Urinary bladder (tissue), 4 donors: ENCODE results near the gene MYO5B. TPM values are rescaled to one million over a fixed set of nuclear protein-coding genes. Genes with fewer than 3 reads are reported as not detected.

Experiments
- DNase-seq: peaks from one replicate; pipeline ENCODE4 v3.0.0-alpha.2; 2015; ENCODE audit errors: extremely low spot score
- H3K27ac ChIP-seq: one replicate; pipeline ENCODE4 v1.5.1; 2013; ENCODE audit warnings: low read depth, mild to moderate bottlenecking, moderate library complexity
- H3K36me3 ChIP-seq: one replicate; pipeline ENCODE4 v1.6.1; 2013; ENCODE audit warnings: mild to moderate bottlenecking, moderate library complexity; ENCODE audit not compliant: insufficient read depth
- H3K4me1 ChIP-seq: one replicate; pipeline ENCODE4 v1.6.1; 2013; ENCODE audit warnings: mild to moderate bottlenecking, moderate library complexity; ENCODE audit not compliant: insufficient read depth
- H3K4me3 ChIP-seq: one replicate; pipeline ENCODE4 v1.5.1; 2013; ENCODE audit warnings: low read depth, low read length
- WGBS: extraction: QIAGEN DNeasy Blood & Tissue Kit; methylation state at CpG from one replicate; pipeline ENCODE4 v1.1.7; 2013; 5-methylcytosine and 5-hydroxymethylcytosine counted together
- polyA plus RNA-seq: library from polyadenylated mRNA; stranded (reverse); fragments of 200-250 nt; gene quantifications from one replicate; pipeline ENCODE4 v1.2.3, GENCODE V29; 2013
- total RNA-seq: library from RNA; depleted of rRNA; stranded (reverse); fragments of >200 nt; gene quantifications from one replicate; pipeline ENCODE4 v1.2.3, GENCODE V29; 2014
- donor health status: healthy with polysubstance abuse.
- donor health status: healthy.

Gene MYO5B
- total and polyA plus RNA-seq, 2 donors = 2.7 to 8.8 TPM

- WGBS = 66% methylated on average over 3 of the region's 3 CpGs
- H3K4me1 ChIP-seq = no peaks in the 10 kb centered on the region
- DNase-seq = no peak
Measured at GRCh38 chr18:50126471-50126870, 68.5 kb downstream of the MYO5B start.

GRCh38 chr18:50125456-50125855 lies 69.5 kb downstream of the MYO5B start:
- 86% methylated on average over 1 of the region's 1 CpG for WGBS
- DNase-seq = no peak
- Histone ChIP-seq H3K27ac (no peak overlapping the region), H3K36me3 (no peaks in the 10 kb centered on the region), H3K4me1 (no peaks in the 10 kb centered on the region), H3K4me3 (no peak overlapping the region)

More at GRCh38 chr18:50126471-50126870, 68.5 kb downstream of the MYO5B start:
- H3K27ac ChIP-seq = no peak overlapping the region
- no peaks in the 10 kb centered on the region for H3K36me3 ChIP-seq
- H3K4me3 ChIP-seq = no peak overlapping the region

GRCh38 chr18:50119296-50119695 lies 75.7 kb downstream of the MYO5B start:
- Histone ChIP-seq H3K36me3 (no peaks in the 10 kb centered on the region), H3K27ac (no peak overlapping the region), H3K4me1 (no peaks in the 10 kb centered on the region), H3K4me3 (no peak overlapping the region)
- DNase-seq = no peak
- 32% methylated on average over 5 of the region's 5 CpGs for WGBS

GRCh38 chr18:50117863-50118262 lies 77.1 kb downstream of the MYO5B start:
- 66% methylated on average over 3 of the region's 3 CpGs for WGBS
- Histone ChIP-seq H3K36me3 (no peaks in the 10 kb centered on the region), H3K27ac (no peak overlapping the region), H3K4me3 (no peak overlapping the region), H3K4me1 (no peaks in the 10 kb centered on the region)
- DNase-seq = no peak

- 72% methylated on average over 2 of the region's 2 CpGs for WGBS
- Histone ChIP-seq H3K4me3 (no peak overlapping the region), H3K27ac (no peak overlapping the region), H3K4me1 (no peaks in the 10 kb centered on the region), H3K36me3 (no peaks in the 10 kb centered on the region)
- no peak for DNase-seq
Measured at GRCh38 chr18:50115095-50115494, 79.9 kb downstream of the MYO5B start.

GRCh38 chr18:50114448-50114847 lies 80.5 kb downstream of the MYO5B start:
- no peaks in the 10 kb centered on the region for H3K4me1 ChIP-seq
- no peaks in the 10 kb centered on the region for H3K36me3 ChIP-seq
- DNase-seq = no peak
- no peak overlapping the region for H3K27ac ChIP-seq
- no peak overlapping the region for H3K4me3 ChIP-seq
- WGBS = 77% methylated on average over 6 of the region's 6 CpGs

GRCh38 chr18:50113726-50114125 lies 81.2 kb downstream of the MYO5B start:
- no peaks in the 10 kb centered on the region for H3K4me1 ChIP-seq
- no peaks in the 10 kb centered on the region for H3K36me3 ChIP-seq
- DNase-seq = no peak
- H3K27ac ChIP-seq = no peak overlapping the region
- WGBS = 40% methylated on average over 2 of the region's 2 CpGs
- H3K4me3 ChIP-seq = no peak overlapping the region

GRCh38 chr18:50111398-50111797 lies 83.5 kb downstream of the MYO5B start:
- DNase-seq = no peak
- no peak overlapping the region for H3K4me3 ChIP-seq
- no peak overlapping the region for H3K27ac ChIP-seq
- no peaks in the 10 kb centered on the region for H3K36me3 ChIP-seq
- no peaks in the 10 kb centered on the region for H3K4me1 ChIP-seq
- 52% methylated on average over 1 of the region's 1 CpG for WGBS

GRCh38 chr18:50107468-50107977 lies 87.4 kb downstream of the MYO5B start:
- 83% methylated on average over 2 of the region's 2 CpGs for WGBS
- no peak for DNase-seq
- H3K4me1 ChIP-seq = no peaks in the 10 kb centered on the region

GRCh38 chr18:50105027-50105426 lies 89.9 kb downstream of the MYO5B start:
- DNase-seq = no peak
- H3K36me3 ChIP-seq = no peaks in the 10 kb centered on the region
- WGBS = 93% methylated on average over 1 of the region's 1 CpG
- H3K4me1 ChIP-seq = no peaks in the 10 kb centered on the region
- H3K27ac ChIP-seq = no peak overlapping the region
- no peak overlapping the region for H3K4me3 ChIP-seq

More at GRCh38 chr18:50107468-50107977, 87.4 kb downstream of the MYO5B start:
- Histone ChIP-seq H3K27ac (no peak overlapping the region), H3K36me3 (no peaks in the 10 kb centered on the region), H3K4me3 (no peak overlapping the region)

- Histone ChIP-seq H3K27ac (no peak overlapping the region), H3K36me3 (no peaks in the 10 kb centered on the region), H3K4me1 (no peaks in the 10 kb centered on the region), H3K4me3 (no peak overlapping the region)
- 85% methylated on average over 3 of the region's 3 CpGs for WGBS
- DNase-seq = no peak
Measured at GRCh38 chr18:50104421-50104820, 90.5 kb downstream of the MYO5B start.

GRCh38 chr18:50099725-50100407 lies 95.1 kb downstream of the MYO5B start:
- no peak overlapping the region for H3K27ac ChIP-seq
- no peaks in the 10 kb centered on the region for H3K4me1 ChIP-seq
- 76% methylated on average over 4 of the region's 4 CpGs for WGBS
- H3K36me3 ChIP-seq = no peaks in the 10 kb centered on the region
- DNase-seq = no peak
- H3K4me3 ChIP-seq = no peak overlapping the region

GRCh38 chr18:50097702-50098101 lies 97.2 kb downstream of the MYO5B start:
- 80% methylated on average over 2 of the region's 2 CpGs for WGBS
- DNase-seq = no peak
- no peak overlapping the region for H3K27ac ChIP-seq

GRCh38 chr18:50096766-50097435 lies 98.0 kb downstream of the MYO5B start:
- H3K4me1 ChIP-seq = no peaks in the 10 kb centered on the region
- WGBS = 87% methylated on average over 3 of the region's 3 CpGs
- DNase-seq = no peak
- no peaks in the 10 kb centered on the region for H3K36me3 ChIP-seq
- H3K27ac ChIP-seq = no peak overlapping the region
- no peak overlapping the region for H3K4me3 ChIP-seq

More at GRCh38 chr18:50097702-50098101, 97.2 kb downstream of the MYO5B start:
- Histone ChIP-seq H3K4me3 (no peak overlapping the region), H3K4me1 (no peaks in the 10 kb centered on the region), H3K36me3 (no peaks in the 10 kb centered on the region)
